K562 (cell line): ENCODE measurements around the gene NRF1.

Source experiments
- CTCF ChIP-seq, 3 experiments: IDR thresholded peaks in 2 of 3; conservative IDR thresholded peaks in 1 of 3; 2 replicates each; pipeline ENCODE4 v1.5.1; 2011 to 2012; ENCODE audit warnings: low read length in 3 of 3, mild to moderate bottlenecking in 3 of 3, control low read depth in 2 of 3, improper control_type of control experiment in 1 of 3, inconsistent platforms in 1 of 3, low read depth in 1 of 3, mixed read lengths in 1 of 3, moderate library complexity in 1 of 3; ENCODE audit not compliant: insufficient read depth in 2 of 3
- FUS ChIP-seq: fragments of 200-400 bp; formaldehyde crosslinking; optimal IDR thresholded peaks from 2 replicates; pipeline ENCODE3; 2017; ENCODE audit warnings: low read depth, low read length
- HIVEP1 ChIP-seq: fragments of 250-450 bp; sonication (Bioruptor Pico); IDR thresholded peaks from 2 replicates; pipeline ENCODE4 v1.4.0; 2020; ENCODE audit warnings: mild to moderate bottlenecking
- MEIS2 ChIP-seq: fragments of 450-650 bp; IDR thresholded peaks from 2 replicates; pipeline ENCODE4 v1.6.1; 2014; ENCODE audit warnings: mild to moderate bottlenecking; ENCODE audit not compliant: partially characterized antibody
- POLR2A ChIP-seq: fragments of 450-650 bp; conservative IDR thresholded peaks from 2 replicates; pipeline ENCODE4 v1.6.1; 2016
- SIN3A ChIP-seq, 2 experiments: fragments of 150-350 bp in 1 of 2; IDR thresholded peaks; 2 replicates each; pipeline ENCODE4 v1.6.1; 2011 to 2016; ENCODE audit warnings: borderline replicate concordance in 2 of 2, low read depth in 2 of 2, low read length in 2 of 2, mild to moderate bottlenecking in 2 of 2, moderate library complexity in 2 of 2; ENCODE audit not compliant: control insufficient read depth in 1 of 2
- TCF7 ChIP-seq: sonication (generic); IDR thresholded peaks from 2 replicates; pipeline ENCODE4 v1.6.1; 2016; ENCODE audit warnings: antibody characterized with exemption, borderline replicate concordance
- TFAP4 ChIP-seq: sonication (generic); formaldehyde crosslinking; IDR thresholded peaks from 2 replicates; pipeline ENCODE4 v1.8.0; 2022; ENCODE audit warnings: missing genetic modification reagents, mild to moderate bottlenecking, moderate library complexity, borderline replicate concordance

GRCh38 chr7:129750091-129750490, 138.6 kb downstream of the NRF1 start:
- TF ChIP-seq CTCF (IDR thresholded peaks at IDR 0.05 in 2 of 3, conservative IDR thresholded peaks at IDR 0.05 in 1 of 3; ENCODE audit: insufficient read depth in 2 of 3, low read depth in 1 of 3, low read length in 3 of 3) (no peak), SIN3A (IDR thresholded peaks at IDR 0.05; ENCODE audit: borderline replicate concordance in 2 of 2, control insufficient read depth in 1 of 2, low read depth in 2 of 2, low read length in 2 of 2) (no peak), TCF7 (no peak), HIVEP1 (CRISPR knock-in tag) (no peak), MEIS2 (peak; percentile 67), FUS (no peak), POLR2A (no peak), TFAP4 (CRISPR knock-in tag) (no peak)
